Neuronal stem cell (in vitro differentiated cells): Measurements from ENCODE around the gene PLPP7.

Experiments used
- DNase-seq: peaks from one replicate; pipeline ENCODE4 v3.0.0-alpha.2; 2013; ENCODE audit warnings: low spot score
- H2AFZ ChIP-seq: one replicate; pipeline ENCODE4 v1.6.1; 2013; ENCODE audit warnings: mild to moderate bottlenecking, low read length, inconsistent platforms
- H2AK5ac ChIP-seq: 2 replicates; pipeline ENCODE4 v1.6.1; 2013; ENCODE audit warnings: low read depth, mild to moderate bottlenecking, inconsistent platforms, low read length, moderate library complexity, mixed read lengths
- H2BK120ac ChIP-seq: 2 replicates; pipeline ENCODE4 v1.6.1; 2013; ENCODE audit warnings: low read depth, mild to moderate bottlenecking, inconsistent platforms, low read length, moderate library complexity, mixed read lengths
- H2BK12ac ChIP-seq: one replicate; pipeline ENCODE4 v1.6.1; 2013; ENCODE audit warnings: low read length, inconsistent platforms
- H2BK15ac ChIP-seq: 2 replicates; pipeline ENCODE4 v1.6.1; 2013; ENCODE audit warnings: mild to moderate bottlenecking, low read length, inconsistent platforms, mixed read lengths
- H2BK5ac ChIP-seq: one replicate; pipeline ENCODE4 v1.6.1; 2013; ENCODE audit warnings: inconsistent platforms, mild to moderate bottlenecking, low read length, moderate library complexity
- H3K14ac ChIP-seq: one replicate; pipeline ENCODE4 v1.6.1; 2013; ENCODE audit warnings: low read length, inconsistent platforms
- H3K18ac ChIP-seq: 2 replicates; pipeline ENCODE4 v1.6.1; 2013; ENCODE audit warnings: low read length, inconsistent platforms
- H3K23ac ChIP-seq: 2 replicates; pipeline ENCODE4 v1.6.1; 2013; ENCODE audit warnings: low read depth, mild to moderate bottlenecking, mixed read lengths, low read length, inconsistent platforms; ENCODE audit not compliant: poor library complexity
- H3K27ac ChIP-seq: replicated peaks from 3 replicates; pipeline ENCODE4 v1.5.1; 2013; ENCODE audit warnings: low read length, inconsistent platforms
- H3K27me3 ChIP-seq, 3 experiments: 2 replicates each; pipeline ENCODE4 v1.6.1; 2013; ENCODE audit warnings: low read length in 3 of 3, mild to moderate bottlenecking in 2 of 3, inconsistent platforms in 1 of 3, low read depth in 1 of 3, mixed read lengths in 1 of 3, moderate library complexity in 1 of 3; ENCODE audit not compliant: control insufficient read depth in 3 of 3, insufficient read depth in 3 of 3
- H3K36me3 ChIP-seq, 2 donors: replicated peaks in 1 of 2; 2 replicates each; pipeline ENCODE4 v1.6.1; 2013; ENCODE audit warnings: low read length in 2 of 2; ENCODE audit not compliant: control insufficient read depth in 2 of 2, insufficient read depth in 2 of 2
- H3K4ac ChIP-seq: 2 replicates; pipeline ENCODE4 v1.6.1; 2013; ENCODE audit warnings: inconsistent platforms, mild to moderate bottlenecking, low read length, moderate library complexity
- H3K4me1 ChIP-seq, 2 donors: 1 replicate in 1 of 2; 2 replicates in 1 of 2; pipeline ENCODE4 v1.6.1; 2013; ENCODE audit warnings: low read length in 2 of 2, low read depth in 1 of 2; ENCODE audit not compliant: control insufficient read depth in 2 of 2, insufficient read depth in 1 of 2
- H3K4me2 ChIP-seq: one replicate; pipeline ENCODE4 v1.6.1; 2013; ENCODE audit warnings: mild to moderate bottlenecking, low read length, inconsistent platforms; ENCODE audit not compliant: insufficient read depth, poor library complexity, severe bottlenecking
- H3K4me3 ChIP-seq, 2 donors: 2 replicates each; pipeline ENCODE4 v1.5.1; 2013; ENCODE audit warnings: low read length in 2 of 2, mild to moderate bottlenecking in 2 of 2, inconsistent platforms in 1 of 2, moderate library complexity in 1 of 2
- H3K79me1 ChIP-seq: one replicate; pipeline ENCODE4 v1.6.1; 2013; ENCODE audit warnings: low read depth, mild to moderate bottlenecking, inconsistent platforms, low read length, moderate library complexity
- H3K9ac ChIP-seq: one replicate; pipeline ENCODE4 v1.6.1; 2013; ENCODE audit warnings: mild to moderate bottlenecking, low read depth, low read length, inconsistent platforms; ENCODE audit not compliant: poor library complexity
- H3K9me3 ChIP-seq, 2 donors: replicated peaks in 1 of 2; 2 replicates each; pipeline versions ENCODE3 to v1.6.1; 2013; ENCODE audit warnings: low read length in 2 of 2, mild to moderate bottlenecking in 2 of 2, inconsistent platforms in 1 of 2, low read depth in 1 of 2, mixed read lengths in 1 of 2, moderate library complexity in 1 of 2; ENCODE audit not compliant: control insufficient read depth in 2 of 2, insufficient read depth in 1 of 2
- H4K8ac ChIP-seq: one replicate; pipeline ENCODE4 v1.6.1; 2013; ENCODE audit warnings: low read depth, mild to moderate bottlenecking, inconsistent platforms, low read length, moderate library complexity
- H4K91ac ChIP-seq: one replicate; pipeline ENCODE4 v1.6.1; 2013; ENCODE audit warnings: low read length, low read depth, mild to moderate bottlenecking, inconsistent platforms; ENCODE audit not compliant: poor library complexity
- WGBS, 2 donors: extraction: QIAGEN DNeasy Blood & Tissue Kit; methylation state at CpG; one replicate each; pipeline ENCODE4 v1.1.7; 2013; ENCODE audit warnings: missing lambda C conversion rate in 2 of 2, mixed read lengths in 1 of 2; ENCODE audit not compliant: insufficient read length in 2 of 2, insufficient replicate concordance in 1 of 2; ENCODE audit errors: extremely low coverage in 2 of 2; 5-methylcytosine and 5-hydroxymethylcytosine counted together

The PLPP7 gene

GRCh38 chr9:131320031-131320685, 30.6 kb downstream of the PLPP7 start:
- Histone ChIP-seq H3K79me1 (no peaks in the 10 kb centered on the region), H2BK120ac (no peak overlapping the region), H3K4me2 (no peak overlapping the region), H3K14ac (no peak overlapping the region), H2BK5ac (no peak overlapping the region), H3K18ac (peak overlapping the region; percentile 12), H3K4ac (no peak overlapping the region), H3K4me1 (no peaks in the 10 kb centered on the region), H3K27me3 (peaks cover 0 to 5% (median 0%) of the 10 kb centered on the region in 3 experiments), H2BK15ac (no peak overlapping the region), H3K23ac (no peak overlapping the region), H3K36me3 (no peaks in the 10 kb centered on the region), H2AFZ (peak overlapping the region; percentile 45), H3K9ac (no peak overlapping the region), H3K9me3 (no peaks in the 10 kb centered on the region), H3K27ac (no peak overlapping the region), H2BK12ac (no peak overlapping the region), H2AK5ac (peak overlapping the region; percentile 47), H4K91ac (no peak overlapping the region), H3K4me3 (no peak overlapping the region), H4K8ac (no peak overlapping the region)
- WGBS, 2 donors, result no CpG with 5 or more reads among the region's 19 CpGs
- no peak for DNase-seq

- H2BK15ac ChIP-seq, result peak overlapping the region; percentile 3
- H3K9me3 ChIP-seq, result no peaks in the 10 kb centered on the region
- H3K79me1 ChIP-seq, result no peaks in the 10 kb centered on the region
- H3K36me3 ChIP-seq, result no peaks in the 10 kb centered on the region
- no peak overlapping the region for H4K8ac ChIP-seq
- H2BK120ac ChIP-seq, result no peak overlapping the region
- no peak overlapping the region for H3K14ac ChIP-seq
- H2BK12ac ChIP-seq, result no peak overlapping the region
- no peak for DNase-seq
- H3K9ac ChIP-seq, result no peak overlapping the region
- H3K18ac ChIP-seq, result peak overlapping the region; percentile 24
- no peak overlapping the region for H3K4me3 ChIP-seq
- no CpG with 5 or more reads among the region's 8 CpGs for WGBS, 2 donors
- H3K23ac ChIP-seq, result no peak overlapping the region
- no peak overlapping the region for H3K4me2 ChIP-seq
- H3K4ac ChIP-seq, result no peak overlapping the region
- H3K27me3 ChIP-seq, result no peaks in the 10 kb centered on the region
- H3K4me1 ChIP-seq, result no peaks in the 10 kb centered on the region
- no peak overlapping the region for H2BK5ac ChIP-seq
- no peak overlapping the region for H2AFZ ChIP-seq
- H3K27ac ChIP-seq, result no peak overlapping the region
- no peak overlapping the region for H2AK5ac ChIP-seq
- no peak overlapping the region for H4K91ac ChIP-seq
Measured at GRCh38 chr9:131323629-131324028, 34.1 kb downstream of the PLPP7 start.

- H2BK5ac ChIP-seq, result peak overlapping the region; percentile 42
- no peak overlapping the region for H3K4me2 ChIP-seq
- no peak overlapping the region for H3K23ac ChIP-seq
- H4K91ac ChIP-seq, result no peak overlapping the region
- H3K9ac ChIP-seq, result no peak overlapping the region
- H3K27me3 ChIP-seq, result no peaks in the 10 kb centered on the region
- H3K27ac ChIP-seq, result no peak overlapping the region
- WGBS, 2 donors, result no CpG with 5 or more reads among the region's 21 CpGs
- no peak overlapping the region for H2BK12ac ChIP-seq
- no peaks in the 10 kb centered on the region for H3K36me3 ChIP-seq
- no peaks in the 10 kb centered on the region for H3K9me3 ChIP-seq
- peak overlapping the region; percentile 23 for H4K8ac ChIP-seq
- H2AFZ ChIP-seq, result no peak overlapping the region
- H3K18ac ChIP-seq, result peak overlapping the region; percentile 48
- no peak overlapping the region for H3K4me3 ChIP-seq
- H3K14ac ChIP-seq, result no peak overlapping the region
- no peak overlapping the region for H2BK120ac ChIP-seq
- no peaks in the 10 kb centered on the region for H3K79me1 ChIP-seq
- H3K4ac ChIP-seq, result no peak overlapping the region
- H2BK15ac ChIP-seq, result peak overlapping the region; percentile 44
- no peak overlapping the region for H2AK5ac ChIP-seq
- H3K4me1 ChIP-seq, result peaks cover 0 to 9% of the 10 kb centered on the region in 2 donors
- DNase-seq, result no peak
Measured at GRCh38 chr9:131324736-131325679, 35.5 kb downstream of the PLPP7 start.

GRCh38 chr9:131329241-131329641, 39.7 kb downstream of the PLPP7 start:
- Histone ChIP-seq H2BK12ac (peak overlapping the region; percentile 88), H4K91ac (peak overlapping the region; percentile 39), H3K36me3 (no peaks in the 10 kb centered on the region), H3K23ac (no peak overlapping the region), H3K18ac (peak overlapping the region; percentile 88), H3K4me1 (peaks cover 8 to 17% of the 10 kb centered on the region in 2 donors), H3K79me1 (no peaks in the 10 kb centered on the region), H2BK120ac (peak overlapping the region; percentile 75), H3K4ac (no peak overlapping the region), H4K8ac (peak overlapping the region; percentile 43), H2BK15ac (peak overlapping the region; percentile 97), H3K9ac (peak overlapping the region; percentile 27), H3K4me3 (no peak overlapping the region), H3K27me3 (no peaks in the 10 kb centered on the region), H2AK5ac (peak overlapping the region; percentile 79), H3K4me2 (no peak overlapping the region), H3K14ac (no peak overlapping the region), H2BK5ac (peak overlapping the region; percentile 85), H2AFZ (no peak overlapping the region), H3K9me3 (no peaks in the 10 kb centered on the region), H3K27ac (peak overlapping the region; percentile 23)
- WGBS, 2 donors, result no CpG with 5 or more reads among the region's 11 CpGs
- DNase-seq, result no peak
